CD4-positive, alpha-beta memory T cell (primary cell): Measurements from ENCODE around the gene MED19. TPM values are rescaled to one million over a fixed set of nuclear protein-coding genes. Genes with fewer than 3 reads are reported as not detected.
"Not testable (repeated sequence)": the region's sequence is repeated elsewhere in the genome, so short reads cannot be mapped to it uniquely, and the experiment has no call there.

ENCODE experiments used
- CTCF ChIA-PET: fragments of 350-600 bp; sonication (Branson Sonifier 250); formaldehyde crosslinking; loops from one replicate; lab custom pipeline; 2021; ENCODE audit warnings: inconsistent platforms; ENCODE audit not compliant: partially characterized antibody; lab: Charles Lee
- POLR2A ChIA-PET: fragments of 350-600 bp; sonication (Branson Sonifier 250); formaldehyde crosslinking; loops from one replicate; lab custom pipeline; 2021; ENCODE audit not compliant: partially characterized antibody; lab: Charles Lee
- DNase-seq, 5 donors: peaks; one replicate each; pipeline versions ENCODE4 v3.0.0 to v3.0.0-alpha.2; 2020 to 2022; ENCODE audit warnings: mixed read lengths in 1 of 5
- H3K27ac ChIP-seq: one replicate; pipeline ENCODE4 v1.7.0; 2013; ENCODE audit warnings: low read depth, low read length
- H3K27me3 ChIP-seq: 2 replicates; pipeline ENCODE4 v1.7.0; 2013; ENCODE audit warnings: mild to moderate bottlenecking, low read length, moderate library complexity; ENCODE audit not compliant: insufficient read depth
- H3K36me3 ChIP-seq: 2 replicates; pipeline ENCODE4 v1.7.0; 2013; ENCODE audit warnings: mild to moderate bottlenecking, low read length, moderate library complexity; ENCODE audit not compliant: insufficient read depth
- H3K4me1 ChIP-seq: 2 replicates; pipeline ENCODE4 v1.7.0; 2013; ENCODE audit warnings: mild to moderate bottlenecking, low read length, moderate library complexity; ENCODE audit not compliant: insufficient read depth
- H3K4me3 ChIP-seq, 2 donors: one replicate each; pipeline ENCODE4 v1.7.0; 2013; ENCODE audit warnings: low read length in 2 of 2, mild to moderate bottlenecking in 1 of 2
- H3K9me3 ChIP-seq, 2 donors: one replicate each; pipeline ENCODE4 v1.7.0; 2013; ENCODE audit warnings: low read length in 2 of 2, control low read depth in 1 of 2; ENCODE audit not compliant: control insufficient read depth in 1 of 2
- H3K27ac Mint-ChIP-seq, 7 donors: one replicate each; pipeline ENCODE4 v1.8.0; 2020 to 2021; ENCODE audit warnings: mixed read lengths in 7 of 7, mild to moderate bottlenecking in 6 of 7, inconsistent platforms in 3 of 7, moderate library complexity in 3 of 7
- H3K27me3 Mint-ChIP-seq, 2 donors: one replicate each; pipeline ENCODE4 v1.8.0; 2020 to 2021; ENCODE audit warnings: mixed read lengths in 2 of 2
- H3K36me3 Mint-ChIP-seq, 2 donors: one replicate each; pipeline ENCODE4 v1.8.0; 2020 to 2021; ENCODE audit warnings: mixed read lengths in 2 of 2, inconsistent platforms in 1 of 2, mild to moderate bottlenecking in 1 of 2
- H3K4me1 Mint-ChIP-seq, 4 donors: one replicate each; pipeline ENCODE4 v1.8.0; 2020 to 2021; ENCODE audit warnings: mixed read lengths in 4 of 4, mild to moderate bottlenecking in 1 of 4
- H3K4me3 Mint-ChIP-seq, 8 donors: one replicate each; pipeline ENCODE4 v1.8.0; 2020 to 2021; ENCODE audit warnings: mixed read lengths in 8 of 8, mild to moderate bottlenecking in 7 of 8, moderate library complexity in 6 of 8, inconsistent platforms in 3 of 8
- H3K9me3 Mint-ChIP-seq, 8 donors: one replicate each; pipeline ENCODE4 v1.8.0; 2020 to 2021; ENCODE audit warnings: mixed read lengths in 8 of 8, mild to moderate bottlenecking in 5 of 8, inconsistent platforms in 3 of 8, moderate library complexity in 1 of 8
- intact Hi-C: fragments of 100-400 bp; cut with micrococcal nuclease; formaldehyde crosslinking; loops from one replicate; pipeline ENCODE4 v1.15.1; 2023
- polyA plus RNA-seq, 2 donors: library from polyadenylated mRNA; unstranded; fragments of 300-500 nt; fragmentation: Illumina TruSeq; gene quantifications; one replicate each; pipeline ENCODE4 v1.2.3, GENCODE V29; 2021
- total RNA-seq, 2 experiments: library from RNA; stranded (reverse); gene quantifications; one replicate each; pipeline ENCODE4 v1.2.3, GENCODE V29; 2021

The MED19 gene
- total and polyA plus RNA-seq, 4 experiments from 2014 or later: 15.2 to 20.2 (median 16.3) TPM

- H3K9me3 ChIP-seq, CTCF ChIA-PET, H3K4me1 Mint-ChIP-seq, H3K27me3 Mint-ChIP-seq, H3K27ac ChIP-seq, H3K4me3 Mint-ChIP-seq, H3K4me1 ChIP-seq, H3K9me3 Mint-ChIP-seq, intact Hi-C loops, DNase-seq, H3K27ac Mint-ChIP-seq, H3K27me3 ChIP-seq, H3K4me3 ChIP-seq, POLR2A ChIA-PET: not testable (repeated sequence)
- peaks cover 62% of the 10 kb centered on the region for H3K36me3 ChIP-seq
- H3K36me3 Mint-ChIP-seq: peaks cover 45 to 63% of the 10 kb centered on the region in 2 donors
Observed at GRCh38 chr11:57690474-57690873, 21.5 kb downstream of the MED19 start.

- peak overlapping the region in 1 of 8 donors; percentile 56 for H3K4me3 Mint-ChIP-seq
- DNase-seq: no peak
- peak overlapping the region in 6 of 7 donors; percentile 29 to 78 (median 56) for H3K27ac Mint-ChIP-seq
- no peaks in the 10 kb centered on the region for H3K27me3 Mint-ChIP-seq
- H3K4me1 Mint-ChIP-seq: peaks cover 36 to 62% (median 48%) of the 10 kb centered on the region in 4 donors
- Histone ChIP-seq H3K36me3 (peaks cover 44% of the 10 kb centered on the region), H3K27ac (no peak overlapping the region), H3K27me3 (no peaks in the 10 kb centered on the region), H3K4me3 (no peak overlapping the region), H3K4me1 (peaks cover 42% of the 10 kb centered on the region), H3K9me3 (no peaks in the 10 kb centered on the region)
- ChIA-PET CTCF (interaction anchor here (1.1 to 1.4 kb wide), 2 partner anchors 37 to 188 kb away, joined by 3 read pairs; no protein-coding TSS in a partner anchor), POLR2A (no interaction called here)
- no peaks in the 10 kb centered on the region for H3K9me3 Mint-ChIP-seq
- peaks cover 36 to 63% of the 10 kb centered on the region in 2 donors for H3K36me3 Mint-ChIP-seq
- intact Hi-C loops: no loop called here
Observed at GRCh38 chr11:57681168-57681567, 30.8 kb downstream of the MED19 start.

GRCh38 chr11:57680552-57680874 lies 31.5 kb downstream of the MED19 start:
- CTCF ChIA-PET: interaction anchor here (1.1 to 1.4 kb wide), 2 partner anchors 36 to 187 kb away, joined by 3 read pairs; no protein-coding TSS in a partner anchor
- peaks cover 42 to 66% of the 10 kb centered on the region in 2 donors for H3K36me3 Mint-ChIP-seq
- H3K27me3 Mint-ChIP-seq: no peaks in the 10 kb centered on the region
- Histone ChIP-seq H3K9me3 (no peaks in the 10 kb centered on the region), H3K4me3 (no peak overlapping the region), H3K36me3 (peaks cover 41% of the 10 kb centered on the region), H3K27ac (no peak overlapping the region), H3K4me1 (peaks cover 49% of the 10 kb centered on the region), H3K27me3 (no peaks in the 10 kb centered on the region)
- peaks cover 42 to 69% (median 54%) of the 10 kb centered on the region in 4 donors for H3K4me1 Mint-ChIP-seq
- peak overlapping the region in 4 of 8 donors; percentile 17 to 56 (median 28) for H3K4me3 Mint-ChIP-seq
- H3K27ac Mint-ChIP-seq: peak overlapping the region in 6 of 7 donors; percentile 40 to 78 (median 52)
- DNase-seq: no peak
- POLR2A ChIA-PET: no interaction called here
- no peaks in the 10 kb centered on the region for H3K9me3 Mint-ChIP-seq
- intact Hi-C loops: no loop called here

- peaks cover 46 to 80% (median 63%) of the 10 kb centered on the region in 4 donors for H3K4me1 Mint-ChIP-seq
- H3K27ac Mint-ChIP-seq: peak overlapping the region in 1 of 7 donors; percentile 46
- no peaks in the 10 kb centered on the region for H3K27me3 Mint-ChIP-seq
- no peaks in the 10 kb centered on the region for H3K9me3 Mint-ChIP-seq
- POLR2A ChIA-PET: interaction anchor here (0.9 kb wide), 1 partner anchor 63 kb away, joined by 3 read pairs; no protein-coding TSS in a partner anchor
- H3K4me3 Mint-ChIP-seq: no peak overlapping the region
- no peak for DNase-seq
- intact Hi-C loops: no loop called here
- H3K36me3 ChIP-seq: peaks cover 52% of the 10 kb centered on the region
- H3K9me3 ChIP-seq: no peaks in the 10 kb centered on the region
- peaks cover 43 to 71% of the 10 kb centered on the region in 2 donors for H3K36me3 Mint-ChIP-seq
- H3K27ac ChIP-seq: no peak overlapping the region
- CTCF ChIA-PET: no interaction called here
- no peak overlapping the region for H3K4me3 ChIP-seq
- peaks cover 60% of the 10 kb centered on the region for H3K4me1 ChIP-seq
- no peaks in the 10 kb centered on the region for H3K27me3 ChIP-seq
Observed at GRCh38 chr11:57679396-57679795, 32.6 kb downstream of the MED19 start.

- Mint-ChIP-seq H3K4me1 (peaks cover 43 to 88% (median 70%) of the 10 kb centered on the region in 4 donors), H3K36me3 (peaks cover 39 to 62% of the 10 kb centered on the region in 2 donors), H3K27me3 (no peaks in the 10 kb centered on the region), H3K4me3 (peak overlapping the region in 4 of 8 donors; percentile 5 to 65 (median 16)), H3K9me3 (no peaks in the 10 kb centered on the region), H3K27ac (peak overlapping the region in 6 of 7 donors; percentile 9 to 83 (median 52))
- Histone ChIP-seq H3K9me3 (no peaks in the 10 kb centered on the region), H3K27ac (no peak overlapping the region), H3K27me3 (no peaks in the 10 kb centered on the region), H3K4me3 (no peak overlapping the region), H3K4me1 (peaks cover 76% of the 10 kb centered on the region), H3K36me3 (peaks cover 45% of the 10 kb centered on the region)
- intact Hi-C loops: no loop called here
- ChIA-PET POLR2A (interaction anchor here (1.0 to 1.4 kb wide), 3 partner anchors 8 to 350 kb away, joined by 3 to 5 read pairs (median 3); partner anchors contain the start of genes SELENOH and TNKS1BP1), CTCF (interaction anchor here (0.6 to 2.3 kb wide), 7 partner anchors 14 to 327 kb away, joined by 3 to 9 read pairs (median 6); partner anchors contain the start of gene UBE2L6)
- DNase-seq: no peak
Observed at GRCh38 chr11:57675176-57675941, 36.7 kb downstream of the MED19 start.

GRCh38 chr11:57674251-57674650 lies 37.8 kb downstream of the MED19 start:
- Histone ChIP-seq H3K4me1 (peaks cover 76% of the 10 kb centered on the region), H3K27ac (no peak overlapping the region), H3K4me3 (no peak overlapping the region), H3K9me3 (no peaks in the 10 kb centered on the region), H3K27me3 (no peaks in the 10 kb centered on the region), H3K36me3 (peaks cover 40% of the 10 kb centered on the region)
- Mint-ChIP-seq H3K27ac (peak overlapping the region; percentile 5 to 86 (median 28)), H3K27me3 (no peaks in the 10 kb centered on the region), H3K9me3 (no peaks in the 10 kb centered on the region), H3K36me3 (peaks cover 39 to 60% of the 10 kb centered on the region in 2 donors), H3K4me3 (peak overlapping the region in 3 of 8 donors; percentile 10 to 78 (median 24)), H3K4me1 (peaks cover 48 to 88% (median 70%) of the 10 kb centered on the region in 4 donors)
- no peak for DNase-seq
- intact Hi-C loops: no loop called here
- ChIA-PET POLR2A (interaction anchor here (1.0 kb wide), 1 partner anchor 349 kb away, joined by 3 read pairs; the partner anchor contains the start of gene TNKS1BP1), CTCF (interaction anchor here (0.6 to 2.3 kb wide), 3 partner anchors 23 to 1045 kb away, joined by 3 to 6 read pairs (median 6); no protein-coding TSS in a partner anchor)

- Histone ChIP-seq H3K27me3 (no peaks in the 10 kb centered on the region), H3K4me1 (peaks cover 50% of the 10 kb centered on the region), H3K4me3 (peak overlapping the region; percentile 75 to 93), H3K36me3 (peaks cover 13% of the 10 kb centered on the region), H3K27ac (peak overlapping the region; percentile 91), H3K9me3 (no peaks in the 10 kb centered on the region)
- H3K4me1 Mint-ChIP-seq: peaks cover 36 to 72% (median 50%) of the 10 kb centered on the region in 4 donors
- peak overlapping the region; percentile 98 to 100 (median 99) for H3K27ac Mint-ChIP-seq
- intact Hi-C loops: loop anchor here (5.0 kb wide), 3 partner anchors 341 to 1949 kb away; partner anchors contain the start of genes FAM111A and OSBP
- peak in 2 of 5 donors; percentile 47 to 72 for DNase-seq
- peaks cover 10 to 38% of the 10 kb centered on the region in 2 donors for H3K36me3 Mint-ChIP-seq
- peaks cover 0 to 13% (median 0%) of the 10 kb centered on the region in 8 donors for H3K9me3 Mint-ChIP-seq
- peak overlapping the region; percentile 88 to 99 (median 96) for H3K4me3 Mint-ChIP-seq
- peaks cover 0 to 5% of the 10 kb centered on the region in 2 donors for H3K27me3 Mint-ChIP-seq
- ChIA-PET POLR2A (interaction anchor here (0.6 to 3.4 kb wide), 11 partner anchors 11 to 907 kb away, joined by 3 to 33 read pairs (median 4); partner anchors contain the start of genes CLP1, LPXN, MED19 and SELENOH), CTCF (interaction anchor here (0.7 to 1.1 kb wide), 3 partner anchors 26 to 132 kb away, joined by 3 read pairs; no protein-coding TSS in a partner anchor)
Observed at GRCh38 chr11:57668434-57668782, 43.6 kb downstream of the MED19 start.
